NCI-H2107 treated with DMSO at 0.1 percent for 48 hours (cell line): ENCODE results near the gene GCLM.
A peak's percentile ranks its signal among the peaks of the same experiment; 100 is the strongest.
"Not testable (repeated sequence)": the region's sequence is repeated elsewhere in the genome, so short reads cannot be mapped to it uniquely, and the experiment has no call there.

Experiments used
- DNase-seq: peaks from one replicate; lab custom pipeline; 2025; ENCODE audit not compliant: unreplicated experiment; lab: John Stamatoyannopoulos, UW

GCLM gene

DNA sequence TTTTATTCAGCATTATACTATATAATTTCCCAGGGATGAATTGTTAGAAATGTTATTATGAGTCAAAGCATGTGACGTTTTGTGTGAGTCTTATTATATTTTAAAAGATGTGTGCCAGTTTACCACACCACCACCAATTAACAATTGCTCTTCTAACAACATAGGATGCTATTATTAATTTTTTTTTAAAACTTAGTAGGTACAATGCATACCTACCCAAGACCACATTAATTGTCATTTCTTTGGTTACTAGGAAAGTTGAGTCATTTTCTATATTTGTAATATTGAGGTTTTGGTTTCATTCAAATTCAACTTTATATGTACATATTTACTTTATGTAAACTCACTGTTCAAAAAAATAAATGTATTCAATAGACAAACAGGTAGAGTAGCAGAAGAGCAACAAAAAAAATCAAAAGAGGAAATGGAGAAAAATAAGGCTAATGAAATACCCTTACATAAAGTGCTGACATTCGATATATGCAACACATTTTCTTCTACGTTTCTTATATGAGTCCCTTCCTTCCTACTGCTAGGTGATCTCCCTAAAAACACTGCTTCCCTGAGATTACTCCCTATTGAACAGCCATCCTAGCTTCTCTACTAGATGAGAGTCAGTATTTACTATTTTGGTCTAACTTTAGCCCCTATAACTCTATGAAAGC, 9.6 kb downstream of the GCLM start:
- no peak for DNase-seq

DNA sequence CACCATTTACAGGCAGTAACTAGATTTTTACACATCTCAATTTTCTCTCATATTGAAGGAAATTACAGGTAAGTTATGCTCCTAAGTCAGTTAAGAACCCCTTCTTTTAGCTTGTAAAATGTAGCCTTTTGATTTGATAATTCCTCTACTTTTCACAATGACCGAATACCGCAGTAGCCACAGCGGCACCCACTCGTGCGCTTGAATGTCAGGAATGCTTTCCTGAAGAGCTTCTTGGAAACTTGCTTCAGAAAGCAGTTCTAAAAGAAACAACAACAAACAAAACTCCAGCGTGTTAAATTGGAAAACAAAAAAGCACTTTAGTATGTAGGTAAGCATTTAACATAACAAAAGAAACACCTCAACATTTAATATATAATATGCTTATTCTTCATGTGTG, 20.3 kb downstream of the GCLM start:
- DNase-seq, result no peak

DNA sequence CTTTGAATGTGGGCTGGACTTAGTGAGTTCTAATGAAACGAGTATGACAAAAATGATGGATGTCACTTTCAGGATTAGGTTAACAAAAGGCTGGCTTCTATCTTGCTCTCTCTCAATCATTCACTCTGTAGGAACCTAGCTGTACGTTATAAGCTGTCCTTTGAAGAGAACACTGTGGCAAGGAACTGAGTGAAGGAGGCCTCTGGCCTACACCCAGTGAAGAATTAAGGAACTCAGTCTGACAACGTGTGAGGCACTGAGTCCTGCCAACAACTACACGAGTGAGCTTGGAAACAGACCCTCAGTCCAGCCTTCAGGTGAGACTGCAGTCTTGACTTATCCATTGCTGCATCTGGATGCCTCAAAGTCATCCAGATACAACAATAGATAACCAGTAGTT, 27.0 kb downstream of the GCLM start:
- no peak for DNase-seq

DNA sequence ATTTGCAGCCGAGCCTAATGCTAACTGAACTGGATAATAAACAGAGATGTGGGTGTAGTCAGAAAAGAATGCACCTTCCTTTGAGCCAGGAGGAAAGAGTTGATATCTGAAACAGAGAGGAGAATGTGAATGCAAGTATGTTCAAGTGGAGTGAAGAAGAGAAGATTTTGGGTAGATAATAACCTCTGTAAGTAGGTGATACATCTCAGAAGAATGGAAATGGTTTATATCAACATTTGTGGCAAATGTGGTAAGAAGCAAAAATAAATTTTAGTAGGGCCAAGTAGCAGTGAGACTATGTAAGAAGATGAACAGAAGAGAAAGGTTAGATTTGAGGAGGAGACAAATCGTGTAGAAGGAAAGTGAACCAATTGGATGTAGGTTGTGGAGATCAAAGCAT, 28.5 kb downstream of the GCLM start:
- DNase-seq, result no peak

DNA sequence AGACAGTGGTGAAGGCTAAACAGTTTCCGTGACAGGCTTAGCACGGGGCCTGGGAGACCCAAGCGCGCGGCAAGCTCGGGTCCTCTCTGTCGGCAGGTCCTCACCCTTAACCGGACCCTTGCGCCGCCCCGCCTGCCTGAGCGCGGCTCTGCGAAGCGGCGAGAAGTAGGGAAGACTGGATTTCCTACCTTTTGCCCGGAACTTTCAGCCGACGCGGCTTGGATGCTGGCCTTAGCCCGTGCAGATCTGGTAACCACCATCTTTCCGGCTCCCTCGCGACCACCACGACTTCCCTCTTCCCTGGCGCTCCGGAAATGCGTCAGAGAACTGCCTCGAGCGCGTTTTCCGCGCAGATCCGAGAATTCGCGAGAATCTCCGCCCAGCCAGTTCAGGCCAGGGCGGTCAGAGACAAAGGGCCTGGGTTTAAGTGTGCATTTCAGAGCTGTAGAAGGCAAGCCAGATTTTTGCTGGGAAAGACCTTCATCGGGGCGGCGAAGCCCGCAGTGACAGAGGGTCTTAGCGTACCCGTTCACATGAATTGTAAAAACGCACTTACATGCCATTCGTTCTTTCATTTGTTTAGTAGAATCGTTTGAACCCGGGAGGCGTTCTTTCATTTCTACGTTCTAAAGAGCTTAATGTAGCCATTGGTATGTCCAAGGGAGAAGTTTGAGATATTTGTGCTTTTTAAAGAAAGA, 30.2 kb downstream of the GCLM start, which contains the start of gene DNTTIP2:
TSS of gene DNTTIP2 (minus strand) at position 318 of the 698 bp plus-strand sequence. CDS start at position 260, 58 bp downstream.
- peak; percentile 87 for DNase-seq

DNA sequence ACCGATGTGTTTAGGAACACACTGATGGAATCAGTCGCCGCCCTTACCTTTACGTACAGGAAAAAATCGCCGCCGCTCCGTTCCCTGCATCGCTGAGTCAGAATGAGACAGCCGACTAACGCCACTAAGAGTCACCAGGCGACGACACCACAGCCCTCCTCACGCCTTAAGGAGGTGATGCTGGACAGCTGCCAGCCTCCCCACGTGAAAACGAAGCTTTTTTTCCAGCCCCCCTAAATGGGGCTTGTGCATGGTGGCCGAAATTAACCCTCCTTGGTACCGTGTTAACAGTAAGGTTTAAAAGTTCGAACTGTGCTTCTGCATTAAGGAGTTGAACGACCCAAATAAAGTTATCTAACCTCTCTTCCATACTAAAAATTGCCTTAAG, 30.7 kb downstream of the GCLM start:
- DNase-seq, result no peak

DNA sequence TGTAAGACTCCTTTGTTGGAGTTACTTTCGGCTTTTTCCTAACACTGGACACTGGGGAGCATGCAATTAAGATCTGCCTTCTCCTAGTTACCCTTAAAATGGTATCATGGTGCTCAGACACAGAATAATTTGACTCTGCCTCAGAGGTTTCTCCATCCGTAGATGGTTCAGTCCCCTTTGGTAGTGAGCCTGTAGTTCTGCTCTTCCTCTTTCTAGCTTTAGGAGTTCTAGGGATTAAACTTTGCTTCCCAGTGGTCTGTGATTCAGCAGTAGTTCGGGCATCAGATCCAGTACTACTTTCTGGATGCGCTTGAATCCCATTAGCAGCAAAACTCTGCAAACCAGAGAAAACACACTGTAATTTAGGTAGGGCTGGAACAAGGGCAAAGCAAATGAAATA, 31.7 kb downstream of the GCLM start:
- DNase-seq, result no peak

DNA sequence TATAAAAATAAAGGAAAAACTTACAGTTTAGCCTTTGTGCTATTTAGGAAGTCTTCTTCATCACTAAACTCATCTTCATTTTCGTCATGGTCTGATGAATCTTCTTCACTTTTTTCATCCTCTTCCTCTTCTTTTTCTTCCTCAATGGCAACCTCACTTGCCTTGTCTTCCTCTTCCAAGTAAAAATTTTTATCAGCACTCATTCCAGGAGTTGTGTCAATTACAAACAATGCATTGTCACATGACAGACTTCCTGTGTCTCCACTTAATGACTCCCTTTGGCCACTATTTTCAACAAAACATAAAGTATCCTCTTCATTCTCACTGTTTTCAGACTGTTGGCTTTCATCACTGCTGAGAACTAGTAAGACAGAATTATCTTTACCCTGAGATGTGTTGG, 33.0 kb downstream of the GCLM start:
- DNase-seq, result no peak

DNA sequence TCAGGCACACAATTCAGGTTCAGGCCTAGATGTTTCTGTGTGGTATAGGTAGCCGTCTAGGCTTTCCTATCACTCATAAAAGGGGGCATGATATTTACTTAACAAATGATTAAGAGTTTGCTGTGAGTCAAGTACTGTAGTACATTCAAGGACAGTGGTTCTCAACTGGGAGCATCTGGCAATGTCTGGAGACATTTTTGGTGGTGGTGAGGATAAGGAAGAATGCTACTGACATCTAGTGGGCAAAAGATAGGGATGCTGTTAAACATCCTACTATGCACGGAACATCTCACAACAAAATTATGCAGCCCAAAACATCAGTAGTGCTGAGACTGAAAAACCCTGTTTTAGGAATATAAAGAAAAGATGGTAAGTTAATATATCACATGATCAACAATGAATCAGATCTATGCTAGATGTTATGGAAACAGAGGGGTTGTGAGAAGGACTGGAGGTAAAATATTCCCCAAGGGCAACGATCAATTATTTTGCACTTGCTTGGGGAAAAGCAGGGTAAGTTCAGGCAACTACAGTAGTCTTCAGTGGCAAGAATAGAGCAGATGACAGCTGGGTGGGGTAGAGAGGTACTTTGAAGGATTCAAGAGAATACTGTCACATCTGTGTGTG, 35.1 kb downstream of the GCLM start:
- DNase-seq, result peak; percentile 4

DNA sequence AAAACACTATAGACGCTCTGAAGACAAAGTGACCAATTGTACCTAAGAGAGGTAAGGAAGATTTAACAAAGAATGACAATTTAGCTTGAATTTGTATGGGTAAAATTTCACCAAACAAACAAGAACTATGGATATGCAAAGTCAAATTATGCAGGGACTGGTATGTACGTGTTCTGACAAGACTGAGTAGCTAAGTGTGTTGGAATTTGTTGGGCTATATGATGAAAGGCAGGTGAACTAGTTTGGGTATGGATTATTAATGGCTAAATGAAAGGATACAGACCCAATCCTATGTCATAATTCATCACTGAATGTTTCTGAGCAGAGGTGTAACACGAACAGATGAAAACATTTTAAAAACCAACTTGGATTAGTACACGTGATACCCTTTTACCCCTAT, 37.9 kb downstream of the GCLM start:
- no peak for DNase-seq

DNA sequence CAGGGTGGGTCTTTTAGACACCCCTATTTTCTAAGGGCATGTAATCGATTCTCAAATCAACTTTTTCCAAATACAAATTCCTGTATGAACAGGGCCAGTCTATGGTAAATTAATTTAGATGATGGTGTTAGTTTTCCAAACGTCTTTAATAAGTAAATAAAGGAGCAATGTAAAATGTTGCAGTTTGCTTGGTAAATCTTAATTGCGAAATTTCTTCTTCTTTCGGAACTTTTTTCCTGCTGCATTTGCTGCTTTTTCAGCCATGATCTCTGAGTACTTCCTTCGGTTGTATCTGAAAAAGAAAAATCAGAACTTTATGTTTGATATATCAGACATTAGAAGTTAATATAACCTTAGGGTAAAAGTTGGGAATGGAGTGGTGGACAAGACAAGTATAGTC, 39.6 kb downstream of the GCLM start:
- DNase-seq, result no peak

DNA sequence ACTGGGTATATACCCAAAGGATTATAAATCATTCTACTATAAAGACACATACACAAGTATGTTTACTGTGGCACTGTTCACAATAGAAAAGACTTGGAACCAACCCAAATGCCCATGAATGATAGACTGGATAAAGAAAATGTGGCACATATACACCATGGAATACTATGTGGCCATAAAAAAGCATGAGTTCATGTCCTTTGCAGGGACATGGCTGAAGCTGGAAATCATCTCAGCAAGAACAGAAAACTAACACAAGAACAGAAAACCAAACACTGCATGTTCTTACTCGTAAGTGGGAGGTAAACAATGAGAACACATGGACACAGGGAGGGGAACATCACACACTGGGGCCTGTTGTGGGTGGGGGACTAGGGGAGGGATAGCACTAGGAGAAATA, 40.7 kb downstream of the GCLM start:
- DNase-seq, result not testable (repeated sequence)

DNA sequence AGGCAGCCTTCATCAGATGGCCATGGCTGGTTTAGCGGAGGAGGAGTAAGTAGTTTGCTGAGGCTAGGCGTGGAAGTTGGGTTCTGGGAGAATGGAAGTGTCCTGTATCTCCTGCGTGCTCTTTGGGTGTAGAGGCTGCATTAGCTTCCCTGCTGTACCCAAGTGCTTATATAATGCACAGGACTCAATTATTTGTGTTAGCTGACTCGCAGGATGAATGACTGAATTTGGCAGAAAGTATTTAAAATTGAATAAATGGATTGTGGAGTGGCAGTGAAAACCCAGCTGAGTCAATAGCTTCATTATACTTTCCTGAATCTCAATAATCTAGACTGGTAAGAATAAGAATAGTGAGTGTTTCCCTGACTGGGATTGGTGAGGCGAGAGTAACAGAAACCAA, 44.0 kb downstream of the GCLM start:
- no peak for DNase-seq

DNA sequence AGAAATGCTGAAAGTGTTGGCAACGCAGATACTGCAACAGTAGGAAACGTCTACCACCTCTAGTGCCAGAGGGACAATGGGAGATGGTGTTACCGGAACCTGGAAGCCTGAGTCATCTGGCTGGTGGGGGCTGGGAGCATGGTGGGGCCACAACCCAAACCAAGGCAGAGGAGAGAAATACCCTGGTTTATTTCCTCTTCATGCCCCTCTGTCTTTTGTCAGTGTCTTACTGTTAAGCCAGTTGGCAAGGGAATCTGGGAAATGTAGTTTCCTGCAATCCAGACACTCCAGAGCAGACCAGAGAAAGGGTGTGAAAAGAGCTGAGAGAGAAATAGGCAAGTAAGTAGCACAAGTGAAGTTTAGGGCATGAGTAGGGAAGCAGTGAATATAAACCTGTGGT, 45.1 kb downstream of the GCLM start:
- no peak for DNase-seq

DNA sequence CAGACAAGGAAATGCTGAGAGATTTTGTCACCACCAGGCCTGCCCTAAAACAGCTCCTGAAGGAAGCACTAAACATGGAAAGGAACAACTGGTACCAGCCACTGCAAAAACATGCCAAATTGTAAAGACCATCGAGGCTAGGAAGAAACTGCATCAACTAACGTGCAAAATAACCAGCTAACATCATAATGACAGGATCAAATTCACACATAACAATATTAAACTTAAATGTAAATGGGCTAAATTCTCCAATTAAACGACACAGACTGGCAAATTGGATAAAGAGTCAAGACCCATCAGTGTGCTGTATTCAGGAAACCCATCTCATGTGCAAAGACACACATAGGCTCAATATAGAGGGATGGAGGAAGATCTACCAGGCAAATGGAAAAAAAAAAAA, 51.6 kb downstream of the GCLM start:
- DNase-seq, result not testable (repeated sequence)

DNA sequence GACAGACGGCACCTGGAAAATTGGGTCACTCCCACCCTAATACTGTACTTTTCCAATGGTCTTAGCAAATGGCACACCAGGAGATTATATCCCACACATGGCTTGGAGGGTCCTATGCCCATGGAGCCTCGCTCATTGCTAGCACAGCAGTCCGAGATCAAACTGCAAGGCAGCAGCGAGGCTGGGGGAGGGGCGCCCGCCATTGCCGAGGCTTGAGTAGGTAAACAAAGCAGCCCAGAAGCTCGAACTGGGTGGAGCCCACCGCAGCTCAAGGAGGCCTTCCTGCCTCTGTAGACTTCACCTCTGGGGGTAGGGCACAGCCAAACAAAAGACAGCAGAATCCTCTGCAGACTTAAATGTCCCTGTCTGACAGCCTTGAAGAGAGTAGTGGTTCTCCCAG, 53.2 kb downstream of the GCLM start:
- not testable (repeated sequence) for DNase-seq

DNA sequence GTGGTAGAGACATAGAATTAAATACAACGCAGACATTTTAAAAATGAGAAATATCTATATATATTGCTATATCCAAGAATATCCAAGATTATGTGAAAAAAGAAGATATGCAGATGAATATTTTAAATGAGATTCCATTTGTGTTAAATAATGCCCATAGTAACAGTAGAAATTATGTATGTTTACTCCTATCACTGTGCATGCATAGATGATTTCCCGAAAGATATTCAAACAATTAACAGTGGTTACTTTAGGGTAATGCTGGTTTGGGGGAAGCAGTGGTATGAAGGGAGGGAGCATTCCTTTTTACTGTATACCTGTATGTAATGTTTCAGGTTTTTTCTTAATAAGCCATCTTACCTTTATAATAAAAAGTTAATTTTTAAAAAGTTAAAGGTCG, 55.3 kb downstream of the GCLM start:
- DNase-seq, result no peak

DNA sequence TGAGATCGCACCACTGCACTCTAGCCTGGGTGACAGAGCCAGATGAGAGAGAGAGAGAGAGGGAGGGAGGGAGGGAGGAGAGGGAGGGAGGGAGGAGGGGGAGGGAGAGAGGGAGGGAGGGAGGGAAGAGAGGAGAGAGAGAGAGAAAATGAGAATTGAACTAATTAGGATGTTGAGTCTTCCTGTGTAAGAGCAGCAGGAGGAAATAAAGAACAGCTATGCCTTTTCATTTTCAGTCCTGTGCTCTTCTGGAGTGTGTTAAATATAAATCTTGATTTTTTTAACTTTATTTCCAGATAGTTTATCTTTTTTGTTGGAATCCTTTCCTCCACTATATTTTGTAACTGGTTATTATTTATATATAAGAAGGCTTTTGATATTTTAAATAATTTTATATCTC, 57.4 kb downstream of the GCLM start:
- DNase-seq, result no peak

DNA sequence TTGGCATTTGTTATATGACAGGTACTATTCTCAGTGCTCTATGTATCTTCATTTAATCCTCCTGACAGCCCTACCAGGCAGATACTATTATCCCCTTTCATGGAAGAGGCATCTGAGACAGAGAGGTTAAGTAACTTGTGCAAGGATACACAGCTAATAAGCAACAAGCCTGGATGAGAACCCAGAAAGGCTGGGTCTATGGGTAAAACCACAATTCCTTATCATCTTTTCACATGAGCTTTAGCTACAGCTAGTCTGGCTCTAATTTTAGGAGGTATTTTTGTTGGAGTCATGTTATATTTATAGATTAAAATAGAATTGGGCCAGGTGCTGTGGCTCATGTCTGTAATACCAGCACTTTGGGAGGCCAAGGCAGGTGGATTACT, 57.9 kb downstream of the GCLM start:
- DNase-seq, result no peak

DNA sequence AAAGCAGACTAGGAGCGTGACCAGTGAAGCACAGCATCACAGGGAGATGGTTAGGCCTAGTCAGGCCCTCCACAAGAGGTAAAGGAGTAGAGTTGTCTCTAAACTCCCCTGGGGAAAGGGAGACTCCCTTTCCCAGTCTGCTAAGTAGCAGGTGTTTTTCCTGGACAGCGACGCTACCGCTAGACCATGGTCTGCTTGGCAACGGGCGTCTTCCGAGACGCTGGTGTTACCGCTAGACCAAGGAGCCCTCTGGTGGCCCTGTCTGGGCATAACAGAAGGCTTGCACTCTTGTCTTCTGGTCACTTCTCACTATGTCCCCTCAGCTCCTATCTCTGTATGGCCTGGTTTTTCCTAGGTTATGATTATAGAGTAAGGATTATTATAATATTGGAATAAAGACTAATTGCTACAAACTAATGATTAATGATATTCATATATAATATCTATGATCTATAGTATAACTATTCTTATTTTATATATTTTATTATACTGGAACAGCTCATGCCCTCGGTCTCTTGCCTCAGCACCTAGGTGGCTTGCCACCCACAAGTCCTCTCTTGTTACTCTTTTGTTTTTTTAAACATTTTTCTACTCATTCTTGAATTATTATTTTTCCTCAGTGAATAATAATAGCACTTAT, 58.4 kb downstream of the GCLM start:
- DNase-seq, result not testable (repeated sequence)

DNA sequence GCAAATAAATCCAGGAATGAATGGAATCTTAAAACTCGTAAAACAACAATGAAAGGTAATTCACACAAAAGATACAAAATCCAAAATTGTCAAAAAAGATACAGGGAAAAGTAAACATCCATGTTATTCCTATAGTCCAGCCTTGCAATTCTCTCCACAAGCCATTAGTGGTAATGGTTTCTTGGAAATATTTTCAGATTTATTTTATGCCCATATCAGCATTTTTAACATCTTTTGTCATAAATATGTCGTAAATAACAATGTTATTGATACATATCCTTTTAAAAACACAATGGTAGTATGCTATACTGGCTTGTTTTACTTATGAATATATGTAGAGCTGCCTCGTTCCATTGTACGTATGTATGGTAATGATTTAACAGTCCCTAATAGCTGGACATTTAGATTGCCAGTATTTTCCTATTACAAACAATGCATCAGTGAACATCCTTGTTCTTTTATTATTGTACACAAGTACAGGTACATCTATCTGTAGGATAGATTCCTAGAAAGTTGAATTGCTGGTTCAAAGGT, 60.8 kb downstream of the GCLM start:
- DNase-seq, result no peak

DNA sequence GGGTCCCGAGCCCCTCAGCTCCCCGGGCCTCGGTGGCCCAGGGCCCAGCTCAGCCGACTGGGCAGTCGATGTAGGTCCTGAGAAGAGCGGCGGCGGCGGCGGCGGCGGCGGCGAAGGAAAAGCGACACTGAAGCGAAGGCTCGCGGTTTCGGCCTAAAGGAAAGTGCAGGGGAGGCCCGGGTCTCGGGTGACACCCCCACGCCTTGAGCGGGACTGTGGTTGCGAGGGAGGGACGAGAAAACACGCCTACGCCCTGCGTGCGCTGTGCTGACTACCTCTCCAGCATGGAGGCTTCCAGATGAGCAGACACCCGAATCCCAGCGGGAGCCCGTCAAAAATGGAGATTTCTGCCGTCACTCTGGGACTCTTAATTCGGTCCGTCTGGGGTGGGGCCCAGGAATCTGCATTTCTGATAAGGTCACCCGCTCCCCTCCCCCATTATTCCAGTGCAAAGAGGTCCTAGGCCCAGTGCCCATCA, 61.4 kb downstream of the GCLM start:
- peak; percentile 69 for DNase-seq
